ENCODE measurements around the gene PTGS1.
"Not testable (repeated sequence)": the region's sequence is repeated elsewhere in the genome, so short reads cannot be mapped to it uniquely, and the experiment has no call there.

Gene PTGS1

DNA sequence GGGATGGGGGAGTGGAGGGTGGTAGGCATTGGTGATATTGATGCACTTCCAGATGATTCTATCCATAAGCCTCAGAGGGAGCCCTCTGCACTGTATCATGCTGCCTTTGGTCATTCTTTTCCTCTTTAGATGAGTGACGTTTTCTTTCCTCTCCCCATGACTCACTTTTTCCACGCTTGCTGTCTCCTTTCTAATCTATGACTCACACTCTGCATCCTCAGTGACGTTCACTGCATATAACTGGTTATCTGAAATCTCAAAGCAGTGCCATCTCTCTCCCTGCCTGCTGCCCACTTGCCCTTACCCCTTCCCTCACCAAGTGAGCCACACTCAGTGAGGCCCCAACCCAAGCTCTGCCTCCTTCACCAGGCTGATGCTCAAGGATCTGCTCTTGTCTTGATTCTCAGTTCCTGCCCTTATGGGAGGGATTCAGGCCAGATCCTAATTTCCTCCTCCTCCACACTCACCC, 31.6 kb downstream of the PTGS1 start:
- no peak for DNase-seq

DNA sequence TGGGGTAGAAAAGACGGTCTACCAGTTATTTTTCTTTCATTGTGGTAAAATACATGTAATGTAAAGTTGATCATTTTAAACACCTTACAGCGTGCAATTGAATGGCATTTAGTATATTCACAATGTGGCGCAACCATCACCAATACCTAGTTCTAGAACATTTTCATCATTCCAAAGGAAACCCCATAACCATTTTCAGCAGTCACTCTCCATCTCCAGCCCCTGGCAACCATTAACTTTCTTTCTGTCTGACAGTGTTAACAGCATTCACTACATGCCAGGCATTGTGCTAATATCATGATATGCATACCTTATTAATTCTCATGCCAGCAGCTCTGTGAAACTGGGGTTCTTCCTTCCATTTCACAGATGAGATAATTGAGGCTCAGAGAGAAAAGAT, 32.0 kb downstream of the PTGS1 start:
- no peak for DNase-seq

DNA sequence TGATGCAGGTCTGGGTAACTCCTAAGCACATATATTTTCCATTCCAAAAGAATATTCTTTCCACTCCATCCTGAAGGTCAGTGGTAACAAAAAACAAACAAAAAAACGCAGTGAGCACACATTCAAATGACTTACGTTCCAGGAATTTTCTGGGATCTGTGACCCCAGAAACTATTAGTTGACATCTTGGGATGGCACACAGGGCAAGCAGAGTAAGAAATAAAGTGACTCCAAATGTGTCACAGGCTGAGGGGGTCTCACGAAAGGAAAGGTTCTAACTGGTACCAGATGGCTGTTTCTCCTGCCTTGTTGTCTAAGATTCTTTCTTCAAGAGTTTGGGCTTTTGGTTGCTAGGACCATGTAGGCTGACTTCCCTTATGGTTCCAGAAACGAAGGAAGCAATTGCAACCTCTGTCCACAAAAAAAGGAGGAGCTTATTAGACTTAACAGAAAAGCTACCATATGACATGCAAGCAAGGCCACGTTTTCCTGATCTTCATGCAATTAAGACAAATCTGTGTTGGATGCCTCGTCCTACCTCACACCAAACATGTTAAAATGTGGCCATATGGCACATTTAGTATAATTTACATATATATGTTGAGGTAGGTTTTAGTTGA, 32.7 kb downstream of the PTGS1 start:
- no peak for DNase-seq

DNA sequence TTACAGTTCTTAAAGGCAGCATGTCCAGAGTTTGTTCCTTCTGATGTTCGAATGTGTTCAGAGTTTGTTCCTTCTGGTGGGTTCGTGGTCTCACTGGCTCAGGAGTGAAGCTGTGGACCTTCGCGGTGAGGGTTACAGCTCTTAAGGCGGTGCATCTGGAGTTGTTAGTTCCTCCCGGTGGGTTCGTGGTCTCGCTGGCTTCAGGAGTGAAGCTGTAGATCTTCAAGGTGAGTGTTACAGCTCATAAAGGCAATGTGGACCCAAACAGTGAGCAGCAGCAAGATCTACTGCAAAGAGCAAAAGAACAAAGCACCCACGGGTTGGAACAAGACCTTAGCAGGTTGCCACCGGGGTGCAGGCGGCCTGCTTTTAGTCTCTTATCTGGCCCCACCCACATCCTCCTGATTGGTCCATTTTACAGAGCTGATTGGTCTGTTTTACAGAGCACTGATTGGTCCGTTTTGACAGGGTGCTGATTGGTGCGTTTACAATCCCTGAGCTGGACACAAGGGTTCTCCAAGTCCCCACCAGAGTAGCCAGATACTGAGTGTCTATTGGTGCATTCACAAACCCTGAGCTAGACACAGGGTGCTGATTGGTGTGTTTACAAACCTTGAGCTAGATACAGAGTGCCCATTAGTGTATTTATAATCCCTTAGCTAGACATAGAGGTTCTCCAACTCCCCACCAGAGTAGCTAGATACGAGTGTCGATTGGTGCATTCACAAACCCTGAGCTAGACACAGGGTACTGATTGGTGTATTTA, 34.7 kb downstream of the PTGS1 start:
- DNase-seq, result not testable (repeated sequence)

DNA sequence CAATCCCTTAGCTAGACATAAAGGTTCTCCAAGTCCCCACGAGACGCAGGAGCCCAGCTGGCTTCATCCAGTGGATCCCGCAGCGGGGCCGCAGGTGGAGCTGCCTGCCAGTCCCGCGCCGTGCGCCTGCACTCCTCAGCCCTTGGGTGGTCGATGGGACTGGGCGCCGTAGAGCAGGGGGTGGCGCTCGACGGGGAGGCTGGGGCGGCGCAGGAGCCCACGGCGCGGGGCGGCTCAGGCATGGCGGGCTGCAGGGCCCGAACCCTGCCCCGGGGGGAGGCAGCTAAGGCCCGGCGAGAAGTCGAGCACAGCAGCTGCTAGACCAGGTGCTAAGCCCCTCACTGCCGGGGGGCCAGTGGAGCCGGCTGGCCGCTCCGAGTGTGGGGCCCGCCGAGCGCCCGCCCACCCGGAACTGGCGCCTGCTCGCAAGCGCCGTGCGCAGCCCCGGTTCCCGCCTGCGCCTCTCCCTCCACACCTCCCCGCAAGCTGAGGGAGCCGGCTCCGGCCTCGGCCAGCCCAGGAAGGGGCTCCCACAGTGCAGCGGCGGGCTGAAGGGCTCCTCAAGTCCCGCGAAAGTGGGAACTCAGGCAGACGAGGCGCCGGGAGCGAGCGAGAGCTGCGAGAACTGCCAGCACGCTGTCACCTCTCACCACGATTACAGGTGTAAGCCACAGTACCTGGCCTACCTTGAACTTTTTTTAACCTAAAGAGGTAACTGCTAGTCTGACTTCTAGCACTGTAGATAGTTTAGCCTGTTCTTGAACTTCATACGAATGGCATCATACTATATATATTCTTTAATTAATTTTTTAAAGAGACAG, 35.5 kb downstream of the PTGS1 start:
- DNase-seq, result no peak

DNA sequence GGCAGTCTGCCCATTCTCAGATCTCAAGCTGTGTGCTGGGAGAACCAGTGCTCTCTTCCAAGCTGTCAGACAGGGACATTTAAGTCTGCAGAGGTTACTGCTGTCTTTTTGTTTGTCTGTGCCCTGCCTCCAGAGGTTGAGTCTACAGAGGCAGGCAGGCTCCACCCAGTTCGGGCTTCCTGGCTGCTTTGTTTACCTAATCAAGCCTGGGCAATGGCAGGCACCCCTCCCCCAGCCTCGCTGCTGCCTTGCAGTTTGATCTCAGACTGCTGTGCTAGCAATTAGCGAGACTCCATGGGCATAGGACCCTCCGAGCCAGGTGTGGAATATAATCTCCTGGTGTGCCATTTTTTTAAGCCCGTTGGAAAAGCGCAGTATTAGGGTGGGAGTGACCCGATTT, 43.3 kb downstream of the PTGS1 start:
- not testable (repeated sequence) for DNase-seq

DNA sequence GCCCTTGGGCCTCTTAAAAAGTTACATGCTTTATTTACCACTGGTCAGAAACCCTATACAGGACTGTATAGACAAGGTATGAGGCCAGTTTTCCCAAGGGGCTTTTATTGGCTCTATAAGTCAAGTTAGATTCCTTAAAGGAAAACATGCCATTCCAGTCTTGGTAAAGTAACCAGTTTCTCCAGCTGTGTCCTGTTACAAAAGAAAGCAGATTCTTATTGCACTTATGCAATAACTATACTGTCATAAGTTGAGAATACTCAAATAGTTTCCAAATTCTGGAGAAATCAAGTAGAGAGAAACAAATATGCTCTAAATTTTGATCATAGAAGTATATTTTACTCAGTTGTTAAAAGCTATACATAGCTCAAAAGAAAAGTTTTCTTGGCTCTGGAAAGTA, 47.2 kb downstream of the PTGS1 start:
- no peak for DNase-seq

DNA sequence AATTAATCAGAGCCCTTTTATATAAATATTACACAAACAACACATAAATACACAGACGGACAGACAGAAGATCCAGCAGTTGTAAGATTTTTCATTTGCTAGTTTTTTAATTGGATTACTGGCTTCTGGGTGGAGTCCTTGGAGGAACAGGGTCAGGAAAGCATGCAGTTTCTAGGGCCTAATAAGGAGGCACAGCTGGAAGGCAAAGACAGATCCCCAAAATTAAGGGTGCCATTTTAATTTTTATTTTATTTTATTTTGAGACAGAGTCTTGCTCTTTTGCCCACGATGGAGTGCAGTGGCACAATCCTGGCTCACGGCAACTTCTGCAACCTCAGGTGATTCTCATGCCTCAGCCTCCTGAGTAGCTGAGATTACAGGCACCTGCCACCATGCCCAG, 49.5 kb downstream of the PTGS1 start:
- no peak for DNase-seq

DNA sequence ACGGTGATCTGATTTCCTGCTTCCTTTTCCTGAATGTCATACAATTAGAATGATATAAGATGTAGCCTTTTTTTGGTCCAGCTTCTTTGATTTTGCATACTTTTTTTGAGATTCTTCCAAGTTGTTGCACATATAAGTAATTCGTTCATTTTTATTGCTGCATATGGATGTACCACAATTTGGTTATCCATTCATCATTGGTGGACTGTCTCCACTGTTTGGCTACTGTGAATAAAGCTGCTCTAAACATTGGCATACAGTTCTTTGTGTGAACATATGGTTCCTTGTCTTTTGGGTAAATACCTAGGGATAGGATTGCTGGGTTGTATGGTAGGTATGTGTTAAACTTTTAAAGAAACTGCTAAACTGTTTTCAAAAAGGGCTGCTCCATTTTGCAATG, 54.3 kb downstream of the PTGS1 start:
- DNase-seq, result no peak

DNA sequence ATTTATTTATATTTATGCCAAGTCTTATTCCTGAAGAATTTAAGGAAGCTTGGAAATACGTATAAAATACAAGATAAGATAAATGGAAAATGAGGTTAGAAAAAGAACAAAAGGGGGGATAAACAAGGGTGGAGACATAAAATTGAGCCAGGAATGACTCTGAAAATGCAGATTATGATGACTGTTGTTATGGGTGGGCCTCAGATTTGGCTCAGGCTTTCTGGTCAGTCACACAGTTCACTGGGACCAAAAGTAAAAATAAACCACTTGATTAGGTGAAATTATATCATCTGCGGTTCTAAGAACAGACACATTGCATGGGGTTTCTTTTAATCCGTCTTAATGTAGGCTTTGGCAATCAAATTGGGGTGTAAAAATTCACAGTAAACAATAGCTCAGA, 55.9 kb downstream of the PTGS1 start:
- DNase-seq, result no peak

DNA sequence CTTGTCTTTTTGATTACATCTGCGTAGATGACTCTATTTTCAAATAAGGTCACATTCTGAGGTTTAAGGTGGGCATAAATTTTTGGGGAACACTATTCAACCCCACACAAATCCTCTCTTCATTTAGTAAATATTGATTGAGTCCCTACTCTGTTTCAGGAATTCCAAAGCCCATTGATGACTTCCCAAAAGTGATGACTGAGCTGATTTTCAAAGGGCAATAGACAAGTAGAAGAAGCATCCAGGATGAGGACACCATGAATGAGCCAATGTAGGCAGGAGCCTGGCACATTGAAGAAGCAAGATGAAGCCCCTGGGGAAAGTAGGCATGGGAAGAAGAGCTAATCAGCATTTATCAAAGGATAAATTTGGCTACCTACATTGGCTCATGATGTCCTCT, 71.7 kb downstream of the PTGS1 start:
- DNase-seq, result no peak

DNA sequence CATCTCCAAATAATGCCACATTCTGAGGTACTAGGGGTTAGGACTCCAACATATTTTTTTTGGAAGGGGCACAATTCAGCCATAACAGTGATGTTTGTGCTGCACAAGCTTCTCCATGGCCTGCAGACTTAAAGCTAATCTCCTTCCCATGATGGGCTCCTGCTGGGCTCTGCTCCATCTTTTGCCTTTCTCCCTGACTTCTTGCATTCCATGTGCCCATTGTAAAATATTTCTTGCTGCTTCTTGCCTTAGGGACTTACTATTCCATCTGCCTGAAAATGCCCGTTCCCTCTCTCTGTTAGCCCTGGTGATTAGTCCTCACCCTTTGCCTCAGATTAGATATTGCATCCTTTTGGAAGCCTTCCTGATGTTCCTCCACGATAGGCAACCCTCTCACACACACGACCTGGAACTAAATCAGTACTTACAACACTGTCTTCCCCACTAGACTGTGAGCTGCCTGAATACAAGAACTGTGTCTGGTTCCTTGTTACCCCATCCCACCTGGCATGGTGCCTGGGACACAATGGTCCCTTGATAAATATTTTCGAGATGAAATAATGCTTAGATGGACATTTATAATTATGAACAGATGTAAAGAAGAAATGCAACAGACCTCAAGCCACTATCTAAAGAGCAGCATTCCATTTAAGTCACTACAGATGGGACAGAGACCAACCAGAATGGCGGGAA, 73.4 kb downstream of the PTGS1 start:
- no peak for DNase-seq
